Measurements from ENCODE around the gene BRD4.

Gene BRD4

DNA sequence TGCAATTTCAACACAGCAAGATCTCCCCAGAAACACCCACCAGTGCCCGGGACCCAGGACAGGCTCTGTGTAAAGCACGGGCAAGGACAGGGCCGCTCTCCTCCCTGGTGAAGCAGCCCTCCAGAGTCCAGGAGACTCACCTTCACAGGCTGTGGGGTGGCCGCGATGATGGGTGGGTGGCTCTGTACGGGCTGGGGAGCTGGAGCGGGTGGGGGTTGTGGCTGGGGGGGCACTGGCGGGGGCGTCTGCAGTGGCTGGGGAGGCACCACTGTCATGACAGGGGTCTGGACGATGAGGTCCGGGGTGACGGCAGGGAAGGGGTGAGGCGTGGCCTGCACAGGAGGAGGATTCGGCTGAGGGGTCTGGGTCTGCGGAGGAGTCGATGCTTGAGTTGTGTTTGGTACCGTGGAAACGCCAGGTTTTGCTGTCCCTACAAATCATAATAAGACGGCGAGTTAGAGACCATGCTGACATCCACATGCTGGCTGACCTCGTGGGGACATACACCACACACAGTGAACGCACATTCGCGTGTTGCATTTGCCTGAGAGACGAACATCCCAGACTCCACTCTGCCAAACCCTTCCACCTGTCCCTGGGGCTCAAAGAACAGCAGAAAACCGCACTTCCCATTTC is 67.0 kb downstream of the BRD4 start:
- no peak for DNase-seq (ENCODE audit: low read depth in 3 of 3)

DNA sequence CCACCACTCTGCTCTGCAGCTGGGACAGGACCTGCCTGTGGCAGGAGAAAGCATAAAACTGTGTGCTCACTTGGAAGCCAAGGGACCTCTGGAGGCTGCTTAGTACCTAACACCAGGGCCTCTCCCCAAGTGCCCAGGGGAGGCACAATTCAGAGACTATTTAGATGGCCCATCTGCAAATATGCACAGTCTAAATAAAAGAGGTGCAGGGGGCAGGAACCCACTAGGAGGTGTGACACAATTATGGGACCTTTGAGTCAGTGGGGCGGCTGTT is 67.5 kb downstream of the BRD4 start:
- no peak for DNase-seq (ENCODE audit: low read depth in 3 of 3)

DNA sequence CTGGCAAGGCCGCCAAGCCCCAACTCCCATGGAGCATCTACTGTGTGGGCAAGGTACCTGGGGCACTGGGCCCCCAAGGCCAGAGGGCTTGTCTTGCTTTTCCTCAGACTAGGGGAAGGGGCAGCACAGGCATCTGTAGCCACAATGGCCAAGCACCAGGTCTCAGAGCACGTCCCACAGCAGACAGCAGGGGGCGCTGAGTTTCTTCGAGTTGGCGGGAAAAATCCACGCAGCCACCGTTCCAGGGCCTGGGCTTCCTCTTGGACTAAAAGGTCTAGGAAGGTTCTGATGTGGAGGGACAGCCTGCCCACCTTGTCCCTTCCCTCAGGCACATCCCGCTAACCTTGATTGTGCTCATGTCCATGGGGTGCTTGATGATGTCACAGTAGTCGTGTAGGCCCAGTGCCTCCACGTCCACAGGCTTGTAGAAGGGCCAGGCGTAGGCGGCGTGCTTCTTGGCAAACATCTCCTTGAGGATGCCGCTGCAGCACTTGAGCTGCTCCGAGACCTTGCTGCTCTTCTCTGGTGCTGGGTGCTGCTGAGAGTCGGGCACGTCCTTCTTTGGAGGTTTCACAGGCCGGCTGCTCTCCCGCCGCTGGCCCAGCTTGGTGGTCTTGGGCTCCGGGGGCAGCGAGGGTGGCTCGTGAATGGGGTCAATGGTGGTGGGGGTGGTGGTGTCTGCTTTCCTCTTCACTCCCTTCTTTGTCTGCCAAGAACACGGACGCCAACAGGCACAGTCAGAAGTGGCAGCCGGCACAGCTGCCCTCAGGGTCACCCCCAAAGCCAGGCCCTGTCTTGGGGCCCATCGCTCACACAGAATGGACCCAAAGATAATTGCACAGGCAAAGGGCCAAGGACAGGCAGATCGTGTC is 68.0 kb downstream of the BRD4 start:
- DNase-seq (ENCODE audit: low read depth in 3 of 3) = peak; percentile 35 to 73 (median 53)

DNA sequence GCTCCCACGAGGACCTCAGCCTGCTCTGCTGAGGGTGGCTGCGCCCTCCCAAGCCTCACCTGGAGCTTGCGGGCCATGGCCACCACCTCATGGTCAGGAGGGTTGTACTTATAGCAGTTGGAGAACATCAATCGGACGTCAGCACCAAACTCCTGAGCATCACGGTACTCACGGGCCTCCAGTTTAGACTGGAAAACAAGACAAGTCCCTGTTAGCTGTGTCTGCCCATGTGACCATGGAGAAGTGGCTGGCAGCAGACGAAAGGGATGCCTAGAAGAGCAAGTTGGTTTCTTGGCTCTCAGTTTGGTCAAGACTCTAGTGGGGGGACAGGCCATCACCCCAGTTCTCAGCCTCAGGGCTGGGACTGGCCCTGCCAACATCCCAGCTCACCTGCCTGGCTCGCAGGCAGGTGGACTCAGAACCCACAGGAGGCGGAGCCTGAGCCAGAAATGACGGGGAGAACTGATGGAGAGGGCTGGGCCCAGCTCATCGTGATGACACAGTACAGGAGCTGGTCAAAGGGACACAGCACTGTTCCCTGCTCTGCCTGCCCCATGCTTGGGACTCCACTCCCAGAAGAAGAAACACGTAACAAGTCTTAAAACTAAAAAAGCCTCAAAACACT is 68.9 kb downstream of the BRD4 start:
- no peak for DNase-seq (ENCODE audit: low read depth in 3 of 3)

DNA sequence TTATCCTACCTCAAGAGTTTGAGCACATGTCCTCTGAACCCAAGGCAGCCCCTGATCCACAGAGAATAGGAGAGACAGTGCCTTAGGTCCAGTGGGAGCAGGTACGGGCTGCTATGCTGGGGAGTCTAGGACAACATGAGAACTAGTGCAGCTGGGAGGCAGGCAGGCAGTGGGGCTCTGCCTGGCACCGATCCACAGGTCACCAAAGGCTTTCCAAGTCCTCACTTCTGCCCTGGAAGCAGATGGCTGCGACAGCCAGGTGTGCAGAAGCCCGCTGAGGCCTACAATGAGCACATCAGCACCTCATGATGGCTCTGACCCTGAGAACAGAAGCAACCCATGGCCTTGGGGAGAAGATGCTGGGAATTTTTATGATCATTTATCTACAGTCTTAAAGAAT is 70.3 kb downstream of the BRD4 start:
- DNase-seq (ENCODE audit: low read depth in 3 of 3) = no peak

DNA sequence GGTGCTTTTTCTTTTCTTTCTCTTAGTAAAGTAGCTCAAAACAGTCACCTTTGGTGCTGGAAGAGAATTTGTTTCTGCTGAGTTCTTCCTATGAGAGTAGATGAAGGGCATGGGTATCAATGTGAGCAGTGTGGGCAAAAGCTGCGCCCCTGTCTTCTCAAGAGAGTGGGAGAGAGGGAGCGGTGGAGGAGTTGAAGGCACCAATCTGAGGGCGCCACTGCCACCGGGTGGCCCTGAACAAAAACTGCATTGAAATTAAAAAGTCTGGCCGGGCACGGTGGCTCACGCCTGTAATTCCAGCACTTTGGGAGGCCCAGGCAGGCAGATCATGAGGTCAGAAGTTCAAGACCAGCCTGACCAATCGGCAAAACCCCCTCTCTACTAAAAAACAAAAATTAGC is 71.4 kb downstream of the BRD4 start:
- DNase-seq (ENCODE audit: low read depth in 3 of 3) = no peak

DNA sequence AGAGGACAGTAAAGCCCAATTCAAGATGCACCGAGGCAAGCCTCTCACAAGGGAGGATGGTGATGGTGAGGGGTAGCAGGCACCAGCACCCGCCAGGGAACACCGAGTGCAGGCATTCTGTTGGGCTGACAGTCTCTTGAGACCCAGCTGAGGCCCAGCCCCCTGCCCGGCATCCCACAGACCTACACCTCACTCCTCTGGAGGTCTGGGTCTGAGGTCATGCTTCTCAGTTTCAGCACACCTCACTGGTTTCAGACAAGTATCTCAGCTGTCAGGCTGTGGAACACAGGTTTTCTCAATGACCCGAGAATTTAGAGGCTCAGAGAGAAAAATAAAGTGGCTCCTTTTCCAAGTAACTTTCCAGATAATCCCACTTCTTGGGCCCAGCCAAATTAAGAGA is 72.4 kb downstream of the BRD4 start:
- no peak for DNase-seq (ENCODE audit: low read depth in 3 of 3)

DNA sequence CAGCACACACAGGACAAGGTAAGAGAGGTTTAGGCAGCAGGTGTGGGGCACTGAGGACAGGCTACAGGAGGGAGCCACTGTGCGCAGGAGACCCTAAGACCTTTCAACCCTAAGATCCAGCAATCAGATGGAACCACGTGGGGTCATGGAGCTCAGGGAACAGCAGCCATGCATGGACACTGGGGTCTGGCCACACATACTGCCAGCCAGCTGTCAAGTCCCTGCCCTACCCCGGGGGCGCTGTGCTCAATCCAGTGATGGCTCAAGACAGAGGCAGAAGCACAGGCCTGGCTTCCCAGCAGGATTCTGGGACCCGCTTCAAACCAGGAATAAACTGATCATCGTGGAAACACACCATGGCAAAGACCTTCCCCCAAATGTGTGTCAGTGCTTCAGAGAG is 74.6 kb downstream of the BRD4 start:
- no peak for DNase-seq (ENCODE audit: low read depth in 3 of 3)

DNA sequence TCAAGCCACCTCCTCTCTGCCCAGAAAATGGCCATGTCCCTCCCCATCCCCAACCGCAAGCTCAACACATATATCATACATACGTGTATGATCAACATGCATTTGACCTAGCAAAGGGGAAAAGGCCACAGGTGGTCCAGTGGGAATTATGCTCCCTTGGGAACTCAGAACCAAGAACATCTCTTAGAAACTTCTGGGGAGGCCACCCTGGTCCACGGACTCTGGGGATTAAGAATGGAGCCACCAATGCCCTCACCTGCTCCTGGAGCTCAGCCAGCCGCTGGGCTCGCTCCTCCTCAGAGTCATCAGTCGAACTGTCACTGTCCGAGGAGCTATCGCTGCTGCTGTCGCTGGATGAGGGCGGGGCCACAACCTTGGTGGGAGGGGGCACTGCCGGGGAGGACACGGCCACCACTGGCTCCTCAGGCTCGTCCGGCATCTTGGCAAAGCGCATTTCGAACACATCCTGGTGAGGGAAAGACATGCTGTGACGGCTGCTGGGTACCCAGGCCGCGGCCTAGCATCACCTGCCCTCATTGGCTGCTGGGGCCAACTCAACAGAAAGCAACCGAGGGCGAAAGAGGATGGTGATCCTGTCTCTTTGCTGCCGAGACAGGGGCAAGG is 75.5 kb downstream of the BRD4 start:
- DNase-seq (ENCODE audit: low read depth in 3 of 3) = no peak

DNA sequence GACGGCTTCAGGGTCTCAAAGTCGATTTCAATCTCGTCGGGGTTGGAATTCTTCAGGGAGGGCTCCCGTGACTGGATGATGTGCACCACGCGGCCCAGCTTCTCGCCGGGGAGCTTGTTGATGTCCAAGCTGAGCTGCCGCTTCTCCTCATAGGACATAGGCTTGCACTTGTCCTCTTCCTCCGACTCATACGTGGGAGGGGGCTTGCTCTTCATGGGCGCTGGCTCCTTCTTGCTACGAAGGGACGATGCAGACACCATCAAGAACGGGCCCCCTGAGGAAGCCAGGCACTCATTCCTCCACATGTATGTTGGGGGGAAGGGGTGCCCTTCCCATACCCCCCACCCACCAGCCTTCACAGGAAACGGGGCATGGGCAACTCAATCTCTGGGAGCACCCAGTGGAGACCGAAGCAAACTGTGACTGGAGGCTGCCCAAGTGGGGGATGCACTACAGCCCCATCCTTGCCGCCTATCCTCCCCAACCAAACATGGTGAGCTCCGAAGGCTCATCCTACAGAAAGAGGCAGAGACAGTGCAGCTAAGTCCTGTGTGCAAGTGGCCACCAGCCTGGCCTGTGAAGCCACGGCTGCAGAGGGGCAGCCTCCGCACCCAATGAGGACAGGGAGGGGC is 76.9 kb downstream of the BRD4 start:
- DNase-seq (ENCODE audit: low read depth in 3 of 3) = no peak

DNA sequence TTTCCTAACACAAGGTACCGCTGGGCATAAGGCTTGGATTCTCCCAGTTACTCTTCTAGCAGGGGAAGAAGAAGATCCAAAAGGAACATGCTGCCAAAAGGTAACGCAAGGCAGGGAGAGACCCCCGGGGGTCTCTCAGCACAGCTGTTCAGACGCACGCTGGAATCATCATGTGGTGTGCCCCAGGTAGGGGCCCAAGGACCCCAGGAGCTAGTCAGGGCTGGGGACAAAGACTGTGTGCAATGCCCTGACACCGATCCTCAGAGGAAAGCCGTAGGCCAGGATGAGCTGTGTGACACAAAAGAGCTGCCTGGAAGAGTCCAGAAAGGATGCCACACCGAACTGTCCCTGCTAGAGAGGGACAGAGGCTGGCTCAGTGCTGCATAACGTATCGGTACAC is 77.8 kb downstream of the BRD4 start:
- DNase-seq (ENCODE audit: low read depth in 3 of 3) = no peak

DNA sequence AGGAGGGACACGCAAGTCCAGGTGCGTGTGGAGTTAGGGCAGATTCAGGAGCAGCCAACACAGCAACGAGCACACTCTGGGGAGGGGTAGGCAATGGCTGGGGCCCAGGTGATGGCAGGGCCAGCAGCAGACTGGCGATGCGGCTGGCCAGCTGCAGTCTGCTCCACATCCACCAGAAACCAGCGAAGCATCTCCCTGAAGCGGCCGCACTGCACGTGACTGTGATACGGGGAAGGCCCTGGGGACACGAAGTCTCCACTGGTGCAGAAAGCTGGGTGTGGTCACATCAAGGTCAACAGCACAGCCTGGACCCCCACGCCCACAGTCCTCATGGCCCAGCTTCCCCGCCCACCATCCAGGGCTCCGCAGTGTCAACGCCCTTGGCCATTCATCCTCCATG is 78.8 kb downstream of the BRD4 start:
- DNase-seq (ENCODE audit: low read depth in 3 of 3) = no peak

DNA sequence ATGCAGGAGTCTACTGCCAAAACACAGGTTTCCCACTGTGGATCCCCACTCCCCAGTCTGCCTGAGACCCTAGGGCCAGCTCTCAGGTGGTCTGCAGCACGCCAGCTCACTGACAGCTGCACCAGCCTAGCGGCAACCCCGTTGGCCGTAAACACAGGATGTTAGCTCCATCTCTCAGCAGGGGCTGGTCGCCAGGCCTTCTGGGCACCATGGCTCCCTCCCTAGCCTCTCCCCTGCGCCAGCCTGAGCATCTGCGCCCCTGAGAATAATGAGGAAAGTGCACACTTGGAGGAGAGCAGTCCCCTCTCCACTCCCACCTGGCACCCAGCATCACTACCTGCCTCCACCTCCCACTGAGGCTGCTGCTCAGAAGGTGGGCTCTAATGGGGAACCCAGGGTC is 79.3 kb downstream of the BRD4 start:
- DNase-seq (ENCODE audit: low read depth in 3 of 3) = no peak

DNA sequence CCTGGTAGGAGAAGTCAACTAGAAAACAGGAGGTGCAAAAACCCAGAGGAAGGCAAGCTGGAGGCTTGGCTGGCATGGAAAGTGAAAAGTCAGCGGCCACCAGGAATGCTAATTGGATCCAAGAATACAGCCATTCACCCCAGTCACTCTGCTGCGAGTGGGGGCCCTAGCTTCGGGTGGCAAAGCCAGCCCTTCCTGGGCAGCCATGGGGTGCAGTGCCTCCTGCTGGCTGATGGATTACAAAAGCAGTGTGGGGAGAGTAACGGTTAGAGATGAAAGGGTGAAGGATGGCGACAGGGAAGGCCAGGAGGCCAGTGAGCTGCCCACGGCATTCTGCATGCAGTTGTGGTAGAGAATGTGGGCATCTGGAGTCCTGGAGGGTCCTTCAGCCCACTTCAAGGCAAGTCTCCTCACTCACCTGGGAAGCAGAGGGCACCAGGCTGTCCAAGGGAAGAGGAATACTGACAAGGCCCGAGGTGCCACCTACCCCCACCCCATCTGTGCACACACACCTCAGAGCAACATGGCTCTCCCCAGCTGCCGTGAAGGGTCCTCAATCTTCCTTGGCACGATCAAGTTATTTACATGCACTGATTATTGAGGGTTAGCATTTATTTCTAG is 79.8 kb downstream of the BRD4 start:
- DNase-seq (ENCODE audit: low read depth in 3 of 3) = no peak

DNA sequence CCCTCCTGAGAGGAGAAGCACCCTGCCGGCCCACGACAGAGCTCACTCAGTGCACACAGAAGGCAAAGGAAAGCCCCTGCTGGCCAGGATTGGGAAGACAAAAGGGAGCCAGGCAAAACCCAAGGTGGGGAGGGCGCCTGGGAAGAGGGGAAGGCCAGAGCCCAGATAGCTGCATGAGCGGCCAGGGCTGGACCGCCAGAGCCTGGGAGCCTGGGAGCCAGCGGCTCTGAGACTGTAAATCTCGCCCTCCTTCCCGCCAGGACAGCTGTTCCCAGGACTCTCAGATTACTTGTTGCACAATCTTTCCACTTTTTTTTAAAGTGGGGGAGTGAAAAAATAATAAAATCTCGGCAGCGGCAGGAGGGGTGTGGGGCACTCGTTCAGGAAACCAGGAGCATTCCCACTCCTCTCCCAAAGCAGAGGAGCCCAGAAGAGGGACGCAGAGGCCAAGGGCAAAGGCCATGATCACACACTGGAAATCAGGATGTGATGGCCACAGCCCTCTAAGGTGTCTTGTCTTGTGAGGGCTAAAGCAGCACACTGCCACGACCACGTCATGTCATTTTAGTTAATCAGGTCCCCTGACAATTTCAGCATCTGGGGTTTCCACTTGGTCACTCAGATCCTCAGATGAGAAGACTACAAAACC is 80.5 kb downstream of the BRD4 start:
- no peak for DNase-seq (ENCODE audit: low read depth in 3 of 3)

DNA sequence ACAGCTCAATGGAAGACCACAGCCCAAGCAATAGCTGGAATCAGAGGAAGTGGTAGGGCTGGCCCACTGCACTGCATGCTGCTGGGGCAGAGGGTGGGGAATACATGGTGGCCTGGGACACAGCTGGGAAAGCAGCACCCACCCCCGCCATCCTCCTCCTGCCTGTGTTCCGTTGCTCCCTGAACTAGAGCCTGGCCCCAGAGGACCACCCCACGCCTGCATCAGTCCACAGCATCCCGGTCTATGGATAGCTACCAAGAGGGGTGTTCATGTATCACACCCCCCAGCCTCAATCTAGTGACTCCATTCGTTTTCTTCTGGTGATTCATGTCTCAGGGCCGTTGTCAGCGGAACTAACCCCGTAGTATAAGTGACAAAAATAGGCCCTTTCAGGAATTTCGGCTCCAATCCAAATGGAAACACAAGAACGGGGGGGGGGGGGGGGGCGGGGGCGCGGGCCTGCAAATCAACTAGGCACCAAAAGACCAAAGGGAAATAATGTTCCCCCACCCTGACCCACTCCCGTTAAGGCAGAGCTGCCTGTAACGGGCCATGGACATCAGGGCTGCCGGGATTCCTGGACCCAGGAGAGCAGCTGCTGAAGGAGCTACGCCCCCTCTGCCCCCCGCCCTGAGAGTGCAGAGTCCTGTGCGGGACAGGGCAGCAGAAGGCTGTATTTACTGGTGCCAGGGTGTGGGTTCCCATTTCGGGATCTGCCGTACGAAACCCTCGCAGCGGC is 81.2 kb downstream of the BRD4 start:
- no peak for DNase-seq (ENCODE audit: low read depth in 3 of 3)

DNA sequence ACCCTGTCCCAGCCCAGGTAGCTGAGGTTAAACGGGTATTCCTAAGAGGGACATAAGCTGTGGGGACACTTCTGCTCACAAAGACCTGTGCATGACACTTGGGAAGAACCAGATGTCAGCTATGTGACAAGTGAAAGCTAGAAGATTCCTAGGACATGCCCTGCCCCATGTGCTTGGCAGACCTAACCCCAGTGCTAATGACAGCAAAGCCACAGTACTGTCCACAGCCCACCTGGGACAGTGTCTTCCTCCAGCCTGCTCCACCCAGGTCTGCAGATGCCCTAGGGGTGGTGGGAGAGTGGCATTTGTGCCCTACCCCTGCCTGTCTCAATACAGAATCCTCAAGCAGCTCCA is 81.7 kb downstream of the BRD4 start:
- DNase-seq (ENCODE audit: low read depth in 3 of 3) = no peak

DNA sequence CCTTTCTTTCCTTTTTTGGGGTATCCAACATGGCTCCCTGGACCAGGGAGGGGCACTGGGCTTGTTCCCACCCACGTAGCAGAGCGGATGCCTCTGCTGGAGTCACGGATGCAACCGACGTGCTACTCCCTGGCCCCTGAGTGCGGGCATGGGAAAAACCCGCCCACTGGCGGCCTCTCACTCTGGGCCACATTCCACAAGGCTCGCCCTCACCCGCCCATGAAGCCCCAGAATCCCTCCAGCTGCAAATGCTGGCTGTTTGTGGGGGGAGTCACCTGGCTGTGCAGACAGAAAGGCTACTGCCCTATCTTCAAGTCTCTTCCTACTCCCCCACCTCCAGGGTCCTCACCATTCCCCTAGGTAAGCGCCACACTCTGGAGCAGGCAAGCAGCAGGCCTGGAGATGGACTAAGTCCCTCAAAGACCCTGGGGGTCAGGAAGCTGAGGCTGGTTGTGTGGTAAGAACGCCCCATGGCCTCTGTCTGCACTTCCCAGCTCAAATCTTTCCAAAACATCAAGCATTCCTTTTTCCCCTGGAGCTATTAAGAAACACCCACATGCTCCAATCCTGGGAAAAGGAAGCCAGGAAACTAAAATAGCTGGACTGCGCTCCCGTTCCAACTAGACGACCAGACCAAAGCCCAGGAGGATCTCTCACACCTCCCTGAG is 82.2 kb downstream of the BRD4 start:
- DNase-seq (ENCODE audit: low read depth in 3 of 3) = no peak

DNA sequence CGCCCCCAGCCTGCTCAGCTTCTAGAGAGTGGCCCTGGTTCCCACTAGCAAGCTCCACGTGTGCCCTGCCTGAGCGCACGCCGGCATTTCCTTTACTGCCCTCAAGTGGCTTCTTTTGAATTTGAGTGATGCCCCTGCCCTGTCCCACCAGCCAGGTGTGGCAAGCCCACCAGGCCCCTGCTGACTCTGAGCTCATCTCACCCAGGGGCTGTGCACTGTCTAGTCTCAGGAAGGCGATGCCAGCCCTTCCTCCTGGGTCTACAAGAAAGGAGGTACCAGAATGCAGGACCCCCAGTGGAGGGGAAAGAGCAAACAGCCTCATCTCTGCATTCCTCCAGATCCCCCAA is 82.8 kb downstream of the BRD4 start:
- DNase-seq (ENCODE audit: low read depth in 3 of 3) = no peak
